Ascending aorta (tissue), 2 donors: ENCODE data around the gene STARD4. TPM values are rescaled to one million over a fixed set of nuclear protein-coding genes. Genes with fewer than 3 reads are reported as not detected.

Source experiments
- DNase-seq, 2 donors: peaks; one replicate each; pipeline ENCODE4 v3.0.0-alpha.2; 2019; ENCODE audit warnings: low spot score in 2 of 2
- H3K27ac ChIP-seq, 2 donors: fragments of 200-600 bp; sonication (generic); one replicate each; pipeline ENCODE4 v1.5.1; 2016 to 2017; ENCODE audit warnings: mild to moderate bottlenecking in 1 of 2
- H3K27me3 ChIP-seq: fragments of 200-600 bp; sonication (generic); one replicate; pipeline ENCODE4 v1.5.1; 2017
- H3K36me3 ChIP-seq, 2 donors: fragments of 200-600 bp; sonication (generic); one replicate each; pipeline ENCODE4 v1.5.1; 2016
- H3K4me1 ChIP-seq, 2 donors: fragments of 200-600 bp; sonication (generic); one replicate each; pipeline ENCODE4 v1.5.1; 2016 to 2017; ENCODE audit warnings: mild to moderate bottlenecking in 1 of 2
- H3K4me3 ChIP-seq, 2 donors: fragments of 200-600 bp; sonication (generic); one replicate each; pipeline ENCODE4 v1.5.1; 2016 to 2017; ENCODE audit warnings: mild to moderate bottlenecking in 1 of 2
- H3K9me3 ChIP-seq, 2 donors: fragments of 200-600 bp; sonication (generic); one replicate each; pipeline ENCODE4 v1.5.1; 2016
- intact Hi-C: fragments of 100-400 bp; cut with DNase I; formaldehyde crosslinking; loops from one replicate; pipeline ENCODE4 v1.15.1; 2023
- total RNA-seq: library from RNA; depleted of rRNA; stranded (reverse); fragments of >200 nt; gene quantifications from one replicate; pipeline ENCODE4 v1.1.0, GENCODE V29; 2016
- TF ChIP-seq, protein P1 (sequence below), 3 experiments: fragments of 200-600 bp in 2 of 3; fragments of 450-650 bp in 1 of 3; sonication (generic) in 2 of 3; IDR thresholded peaks; one replicate each; pipeline ENCODE4 v1.5.1; 2016 to 2019; ENCODE audit warnings: antibody characterized with exemption in 3 of 3, mild to moderate bottlenecking in 1 of 3, moderate library complexity in 1 of 3

Gene STARD4
- total RNA-seq, 1 donor from 2014 or later, result 1.5 TPM

DNA sequence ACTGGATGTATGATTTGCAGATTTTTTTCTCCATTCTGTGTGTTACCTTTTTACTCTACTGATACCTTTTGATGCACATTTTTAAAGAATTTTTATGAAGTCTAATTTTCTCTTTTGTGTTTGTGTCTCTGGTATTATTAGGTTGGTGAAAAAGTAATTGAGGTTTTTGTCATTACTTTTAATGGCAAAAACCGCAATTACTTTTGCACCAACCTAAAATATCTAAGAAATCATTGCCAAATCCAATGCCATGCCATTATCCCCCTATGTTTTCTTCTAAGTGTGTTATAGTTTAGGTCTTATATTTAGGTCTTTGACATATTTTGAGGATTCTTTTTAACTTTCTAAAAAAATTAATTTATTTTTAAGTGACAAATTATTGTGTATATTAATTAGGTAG is 43.4 kb upstream of the STARD4 start:
- H3K9me3 ChIP-seq, result peaks cover 0 to 6% of the 10 kb centered on the region in 2 donors
- intact Hi-C loops, result loop anchor here (10.0 kb wide), 1 partner anchor 449 kb away; no protein-coding TSS in a partner anchor
- no peaks in the 10 kb centered on the region for H3K36me3 ChIP-seq
- no peaks in the 10 kb centered on the region for H3K4me1 ChIP-seq
- H3K27ac ChIP-seq, result no peak overlapping the region
- no peak for DNase-seq
- H3K4me3 ChIP-seq, result no peak overlapping the region
- TF ChIP-seq, protein P1, sequence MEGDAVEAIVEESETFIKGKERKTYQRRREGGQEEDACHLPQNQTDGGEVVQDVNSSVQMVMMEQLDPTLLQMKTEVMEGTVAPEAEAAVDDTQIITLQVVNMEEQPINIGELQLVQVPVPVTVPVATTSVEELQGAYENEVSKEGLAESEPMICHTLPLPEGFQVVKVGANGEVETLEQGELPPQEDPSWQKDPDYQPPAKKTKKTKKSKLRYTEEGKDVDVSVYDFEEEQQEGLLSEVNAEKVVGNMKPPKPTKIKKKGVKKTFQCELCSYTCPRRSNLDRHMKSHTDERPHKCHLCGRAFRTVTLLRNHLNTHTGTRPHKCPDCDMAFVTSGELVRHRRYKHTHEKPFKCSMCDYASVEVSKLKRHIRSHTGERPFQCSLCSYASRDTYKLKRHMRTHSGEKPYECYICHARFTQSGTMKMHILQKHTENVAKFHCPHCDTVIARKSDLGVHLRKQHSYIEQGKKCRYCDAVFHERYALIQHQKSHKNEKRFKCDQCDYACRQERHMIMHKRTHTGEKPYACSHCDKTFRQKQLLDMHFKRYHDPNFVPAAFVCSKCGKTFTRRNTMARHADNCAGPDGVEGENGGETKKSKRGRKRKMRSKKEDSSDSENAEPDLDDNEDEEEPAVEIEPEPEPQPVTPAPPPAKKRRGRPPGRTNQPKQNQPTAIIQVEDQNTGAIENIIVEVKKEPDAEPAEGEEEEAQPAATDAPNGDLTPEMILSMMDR (IDR thresholded peaks at IDR 0.05), result no peak
- H3K27me3 ChIP-seq, result no peaks in the 10 kb centered on the region

DNA sequence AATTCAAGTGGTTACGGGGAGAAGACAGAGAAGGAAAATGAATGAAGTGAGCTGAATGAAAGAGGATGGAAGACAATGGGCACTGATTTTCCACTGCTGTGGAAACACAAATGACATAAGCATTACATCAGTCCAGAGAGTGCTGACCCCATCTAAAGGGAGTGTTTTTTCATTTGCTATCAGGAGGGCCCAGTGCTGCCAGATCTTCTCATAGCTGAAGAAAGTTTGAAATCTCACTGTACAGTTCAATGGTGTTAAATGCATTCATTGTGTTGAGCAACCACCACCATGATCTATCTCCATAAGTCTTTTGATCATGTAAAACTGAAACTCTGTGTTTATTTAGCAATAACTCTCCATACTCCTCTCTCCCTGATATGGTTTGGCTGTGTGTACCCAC is 41.5 kb upstream of the STARD4 start:
- TF ChIP-seq, protein P1 (IDR thresholded peaks at IDR 0.05), result no peak
- Histone ChIP-seq H3K9me3 (no peaks in the 10 kb centered on the region), H3K27me3 (no peaks in the 10 kb centered on the region), H3K27ac (no peak overlapping the region), H3K36me3 (no peaks in the 10 kb centered on the region), H3K4me1 (peaks cover 0 to 4% of the 10 kb centered on the region in 2 donors), H3K4me3 (no peak overlapping the region)
- intact Hi-C loops, result loop anchor here (5.0 to 10.0 kb wide), 2 partner anchors 203 to 451 kb away; partner anchors contain the start of gene NREP
- no peak for DNase-seq

DNA sequence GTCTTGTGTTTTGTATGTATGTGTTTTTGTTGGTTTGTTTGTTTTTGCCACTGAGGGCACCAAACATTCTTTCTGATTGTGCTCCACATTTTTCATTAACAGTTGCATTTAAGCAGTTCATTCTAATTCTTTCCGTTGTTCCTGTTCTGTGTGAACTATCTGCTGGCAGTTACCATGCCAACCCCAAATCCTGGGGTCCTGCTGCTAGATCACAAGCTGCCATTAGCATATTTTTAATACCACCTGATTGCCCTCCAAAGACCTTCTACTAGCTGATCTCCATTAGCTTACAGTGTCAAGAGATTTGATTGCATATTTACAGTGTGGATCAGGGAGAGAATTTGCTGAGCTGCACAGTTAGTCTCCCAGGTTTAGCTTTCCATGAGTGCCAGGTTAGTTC is 40.6 kb upstream of the STARD4 start:
- Histone ChIP-seq H3K4me3 (no peak overlapping the region), H3K4me1 (peaks cover 0 to 4% of the 10 kb centered on the region in 2 donors), H3K27me3 (no peaks in the 10 kb centered on the region), H3K27ac (no peak overlapping the region), H3K36me3 (no peaks in the 10 kb centered on the region), H3K9me3 (no peaks in the 10 kb centered on the region)
- intact Hi-C loops, result loop anchor here (5.0 to 10.0 kb wide), 2 partner anchors 204 to 452 kb away; partner anchors contain the start of gene NREP
- TF ChIP-seq, protein P1 (IDR thresholded peaks at IDR 0.05), result no peak
- DNase-seq, result no peak

DNA sequence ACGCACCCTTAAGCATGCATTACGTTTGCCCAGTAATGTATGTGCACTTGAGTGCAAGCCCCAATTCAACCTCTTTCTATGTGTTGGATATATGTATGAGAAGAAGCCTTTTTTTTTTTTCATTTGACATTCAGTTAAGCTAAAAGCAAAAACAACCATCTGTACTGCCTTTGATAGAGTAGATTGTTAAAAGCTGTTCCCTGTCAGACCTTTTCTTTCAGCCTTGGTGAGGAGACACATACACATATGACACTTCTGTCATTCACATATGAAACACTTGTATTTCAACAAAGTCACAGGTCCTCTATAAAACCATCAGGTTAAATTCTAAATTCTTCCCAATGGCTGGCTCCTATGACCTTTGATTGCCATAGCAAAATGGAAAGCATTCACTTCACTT is 40.2 kb upstream of the STARD4 start:
- H3K9me3 ChIP-seq, result no peaks in the 10 kb centered on the region
- no peaks in the 10 kb centered on the region for H3K27me3 ChIP-seq
- H3K27ac ChIP-seq, result no peak overlapping the region
- peaks cover 0 to 4% of the 10 kb centered on the region in 2 donors for H3K4me1 ChIP-seq
- intact Hi-C loops, result loop anchor here (5.0 to 10.0 kb wide), 2 partner anchors 205 to 452 kb away; partner anchors contain the start of gene NREP
- TF ChIP-seq, protein P1 (IDR thresholded peaks at IDR 0.05), result no peak
- H3K4me3 ChIP-seq, result no peak overlapping the region
- no peak for DNase-seq
- no peaks in the 10 kb centered on the region for H3K36me3 ChIP-seq

DNA sequence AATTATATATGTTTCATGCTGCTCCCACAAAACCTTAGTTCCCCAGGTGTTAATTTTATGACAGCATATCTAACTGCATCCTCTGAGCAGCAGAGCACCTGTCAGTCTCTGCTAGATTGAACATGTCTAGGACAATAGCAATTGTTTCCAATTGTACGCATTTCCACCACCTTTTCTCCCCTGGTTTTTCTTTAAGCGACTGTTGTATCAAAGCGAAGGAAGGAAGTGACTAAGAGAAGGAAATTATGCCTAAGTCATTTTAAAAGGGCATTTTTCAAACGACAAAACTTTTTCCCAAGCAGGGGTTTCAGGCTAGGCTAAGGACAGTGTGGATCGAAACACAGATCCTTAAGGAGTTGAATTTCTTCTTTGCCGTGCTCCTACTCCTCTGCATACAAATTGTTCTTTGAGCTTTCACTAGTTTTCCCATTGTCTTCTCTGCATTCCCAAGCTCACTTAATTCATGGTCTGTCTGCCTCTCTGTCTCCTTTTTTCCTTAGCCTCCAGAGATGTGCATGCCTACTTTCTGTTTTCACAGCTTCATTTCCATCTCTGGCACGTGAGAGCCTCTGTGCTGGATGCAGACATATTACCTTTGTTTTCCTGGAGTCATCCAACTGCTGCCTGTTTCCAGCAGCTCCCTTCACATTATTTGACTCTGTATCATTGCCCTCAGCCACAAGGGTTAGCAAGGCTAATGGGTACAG is 39.4 kb upstream of the STARD4 start:
- intact Hi-C loops, result loop anchor here (2.0 to 10.0 kb wide), 3 partner anchors 103 to 453 kb away; partner anchors contain the start of gene NREP
- peaks cover 0 to 4% of the 10 kb centered on the region in 2 donors for H3K4me1 ChIP-seq
- no peak overlapping the region for H3K27ac ChIP-seq
- no peaks in the 10 kb centered on the region for H3K27me3 ChIP-seq
- no peaks in the 10 kb centered on the region for H3K36me3 ChIP-seq
- TF ChIP-seq, protein P1 (IDR thresholded peaks at IDR 0.05), result no peak
- no peak overlapping the region for H3K4me3 ChIP-seq
- no peaks in the 10 kb centered on the region for H3K9me3 ChIP-seq
- DNase-seq, result no peak
